Stimulated activated naive B cell treated with anti-CD40 and anti-IgM and Interleukin-4, amounts not matched to agents 10 μg/mL and 1 μg/mL and 100 μg/mL, for 72 hours (primary cell): ENCODE results near the gene PCID2.

Experiments
- ATAC-seq, 2 donors: fragments of 150-1000 bp; cut with Tn5 transposase; replicated peaks; 2 replicates each; pipeline ENCODE4 v1.10.0; 2021; ENCODE audit warnings: moderate library complexity in 1 of 2
- DNase-seq: peaks from one replicate; pipeline ENCODE4 v3.0.0; 2021
- H3K27ac Mint-ChIP-seq: one replicate; pipeline ENCODE4 v1.8.0; 2022; ENCODE audit warnings: mild to moderate bottlenecking, mixed read lengths
- H3K27me3 Mint-ChIP-seq, 2 donors: one replicate each; pipeline ENCODE4 v1.8.0; 2022; ENCODE audit warnings: mixed read lengths in 2 of 2
- H3K36me3 Mint-ChIP-seq, 2 donors: one replicate each; pipeline ENCODE4 v1.8.0; 2022; ENCODE audit warnings: mixed read lengths in 2 of 2, mild to moderate bottlenecking in 1 of 2
- H3K4me1 Mint-ChIP-seq, 2 donors: one replicate each; pipeline ENCODE4 v1.8.0; 2022; ENCODE audit warnings: mixed read lengths in 2 of 2, mild to moderate bottlenecking in 1 of 2
- H3K4me3 Mint-ChIP-seq, 2 donors: one replicate each; pipeline ENCODE4 v1.8.0; 2022; ENCODE audit warnings: mild to moderate bottlenecking in 2 of 2, mixed read lengths in 2 of 2, moderate library complexity in 1 of 2
- H3K9me3 Mint-ChIP-seq, 2 donors: one replicate each; pipeline ENCODE4 v1.8.0; 2022; ENCODE audit warnings: mixed read lengths in 2 of 2, mild to moderate bottlenecking in 1 of 2

PCID2 gene

DNA sequence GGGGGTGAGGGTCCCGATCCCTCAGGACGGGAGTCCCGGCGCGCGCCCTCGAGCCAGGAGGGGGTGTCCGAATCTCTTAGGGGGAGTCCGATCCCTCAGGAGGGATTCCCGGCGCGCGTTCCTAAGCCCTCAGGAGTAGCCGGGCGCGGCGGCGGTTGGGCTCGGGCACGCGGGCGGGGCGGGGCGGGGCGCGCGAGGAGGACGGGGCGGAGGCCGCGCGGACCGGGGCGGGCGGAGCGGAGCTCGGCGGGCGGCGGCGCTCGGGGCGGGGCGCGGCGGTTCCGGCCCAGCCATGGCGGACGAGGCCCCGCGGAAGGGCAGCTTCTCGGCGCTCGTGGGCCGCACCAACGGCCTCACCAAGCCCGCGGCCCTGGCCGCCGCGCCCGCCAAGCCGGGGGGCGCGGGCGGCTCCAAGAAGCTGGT, 878 bp upstream of the PCID2 start, which contains the start of gene CUL4A:
Gene CUL4A, plus strand, starts transcription at position 278 of the 423 bp plus-strand sequence. Its CDS starts 15 bp downstream, at position 293.
- DNase-seq (peak; percentile 65), ATAC-seq (peak; percentile 64 to 71)
- Mint-ChIP-seq H3K4me1 (peaks cover 35 to 48% of the 10 kb centered on the region in 2 donors), H3K27me3 (no peaks in the 10 kb centered on the region), H3K9me3 (peaks cover 0 to 2% of the 10 kb centered on the region in 2 donors), H3K36me3 (peaks cover 21 to 34% of the 10 kb centered on the region in 2 donors), H3K4me3 (peak within 1 kb of the TSS; percentile 83 to 86), H3K27ac (peak within 1 kb of the TSS; percentile 73)

DNA sequence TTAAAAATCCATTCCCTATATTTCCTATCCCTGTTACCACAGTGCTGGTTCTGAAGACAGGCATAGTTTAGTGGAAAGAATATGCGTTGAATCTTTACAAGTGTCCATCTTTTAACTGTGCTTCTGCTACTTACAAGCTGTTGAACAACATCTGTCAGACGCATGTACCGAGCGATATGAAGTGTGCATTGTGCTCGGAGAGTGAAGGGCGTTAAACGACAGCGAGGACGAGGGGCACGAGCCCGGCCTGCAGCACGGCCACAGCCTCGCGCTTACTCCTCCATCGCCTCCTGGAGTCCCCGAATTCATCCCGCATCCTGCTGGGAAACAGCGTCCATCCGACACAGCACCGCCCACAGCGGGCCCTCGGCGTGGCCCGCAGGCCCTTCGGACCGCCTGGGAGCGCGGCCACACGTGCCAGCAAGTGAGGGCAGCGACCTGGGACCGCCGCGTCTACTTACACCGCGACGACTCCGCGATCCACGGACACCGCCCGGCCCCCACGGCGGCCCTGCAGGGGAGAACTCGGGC, 514 bp downstream of the PCID2 start:
- Mint-ChIP-seq H3K4me1 (peaks cover 31 to 57% of the 10 kb centered on the region in 2 donors), H3K4me3 (peak overlapping the region; percentile 82 to 86), H3K9me3 (peaks cover 0 to 2% of the 10 kb centered on the region in 2 donors), H3K27ac (peak overlapping the region; percentile 72), H3K27me3 (no peaks in the 10 kb centered on the region), H3K36me3 (peaks cover 16 to 26% of the 10 kb centered on the region in 2 donors)
- peak; percentile 5 to 10 for ATAC-seq
- DNase-seq: no peak

DNA sequence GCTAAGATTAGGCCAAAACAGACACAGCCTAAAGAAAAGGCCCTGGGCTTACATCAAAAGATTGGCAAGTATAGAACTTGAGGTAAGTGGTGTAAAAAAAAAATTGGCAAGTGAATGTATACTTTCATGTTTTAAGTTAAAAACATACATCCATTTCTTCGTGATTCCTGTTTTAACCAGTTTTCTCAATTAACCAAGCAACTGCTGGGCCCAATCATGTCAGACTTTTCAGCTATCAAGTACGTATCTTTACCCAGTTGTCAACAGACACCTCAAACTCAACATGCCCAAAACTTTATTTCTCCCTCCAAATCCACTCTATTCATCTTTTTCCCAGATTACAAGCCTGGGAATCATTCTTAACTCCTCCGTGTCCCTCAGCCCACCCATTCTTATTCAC, 1.0 kb downstream of the PCID2 start:
- no peaks in the 10 kb centered on the region for H3K27me3 Mint-ChIP-seq
- DNase-seq: no peak
- peak overlapping the region; percentile 82 to 86 for H3K4me3 Mint-ChIP-seq
- peaks cover 18 to 30% of the 10 kb centered on the region in 2 donors for H3K36me3 Mint-ChIP-seq
- no peak for ATAC-seq
- peak overlapping the region; percentile 72 for H3K27ac Mint-ChIP-seq
- H3K9me3 Mint-ChIP-seq: peaks cover 0 to 2% of the 10 kb centered on the region in 2 donors
- H3K4me1 Mint-ChIP-seq: peaks cover 34 to 60% of the 10 kb centered on the region in 2 donors

DNA sequence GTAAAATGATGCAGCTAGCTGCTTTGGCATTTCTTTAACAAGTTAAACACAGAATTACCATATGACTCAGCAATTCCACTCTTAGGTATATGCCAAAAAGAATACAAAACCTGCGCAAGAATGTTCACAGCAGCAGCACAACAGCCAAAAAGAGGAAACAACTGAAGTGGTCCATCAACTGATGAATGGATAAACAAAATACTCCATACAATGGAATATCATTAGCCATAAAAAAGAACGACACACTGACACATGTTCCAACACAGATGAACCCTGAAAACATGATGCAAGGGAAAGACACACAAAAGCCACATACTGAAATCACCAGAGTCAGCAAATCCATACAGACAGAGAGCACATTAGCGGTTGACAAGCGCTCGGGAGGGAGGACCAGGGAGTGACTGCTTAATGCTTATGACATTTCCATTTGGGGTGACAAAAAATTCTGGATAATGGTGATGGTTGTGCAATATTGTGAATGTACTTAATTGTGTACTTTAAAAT, 3.0 kb downstream of the PCID2 start:
- peaks cover 14 to 26% of the 10 kb centered on the region in 2 donors for H3K36me3 Mint-ChIP-seq
- ATAC-seq (no peak), DNase-seq (no peak)

DNA sequence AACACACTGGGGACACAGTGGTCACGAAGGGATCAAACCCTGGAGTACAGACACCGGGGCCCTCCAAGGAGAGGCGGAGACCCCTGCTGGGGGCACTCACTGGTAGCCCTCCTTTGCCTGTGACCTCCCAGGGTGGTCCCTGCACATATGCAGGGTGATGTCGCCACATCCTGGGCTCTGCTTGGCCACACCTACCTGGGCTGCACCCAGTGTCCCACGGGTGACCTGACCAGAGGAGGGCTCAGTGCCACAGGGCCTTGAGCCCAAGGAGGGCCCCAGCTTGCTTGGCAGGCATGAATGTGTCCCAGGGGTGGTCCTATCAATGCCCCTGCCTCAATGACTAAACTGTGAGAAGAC, 4.1 kb downstream of the PCID2 start:
- Mint-ChIP-seq H3K36me3 (peaks cover 14 to 31% of the 10 kb centered on the region in 2 donors), H3K4me3 (no peak overlapping the region), H3K9me3 (no peaks in the 10 kb centered on the region), H3K27ac (peak overlapping the region; percentile 9), H3K4me1 (peaks cover 31 to 49% of the 10 kb centered on the region in 2 donors), H3K27me3 (no peaks in the 10 kb centered on the region)
- ATAC-seq (no peak), DNase-seq (no peak)

More for the DNA sequence above, 3.0 kb downstream of the PCID2 start:
- H3K9me3 Mint-ChIP-seq: no peaks in the 10 kb centered on the region
- peak overlapping the region; percentile 33 for H3K27ac Mint-ChIP-seq
- H3K4me1 Mint-ChIP-seq: peaks cover 31 to 49% of the 10 kb centered on the region in 2 donors
- H3K4me3 Mint-ChIP-seq: peak overlapping the region in 1 of 2 donors; percentile 54
- H3K27me3 Mint-ChIP-seq: no peaks in the 10 kb centered on the region

DNA sequence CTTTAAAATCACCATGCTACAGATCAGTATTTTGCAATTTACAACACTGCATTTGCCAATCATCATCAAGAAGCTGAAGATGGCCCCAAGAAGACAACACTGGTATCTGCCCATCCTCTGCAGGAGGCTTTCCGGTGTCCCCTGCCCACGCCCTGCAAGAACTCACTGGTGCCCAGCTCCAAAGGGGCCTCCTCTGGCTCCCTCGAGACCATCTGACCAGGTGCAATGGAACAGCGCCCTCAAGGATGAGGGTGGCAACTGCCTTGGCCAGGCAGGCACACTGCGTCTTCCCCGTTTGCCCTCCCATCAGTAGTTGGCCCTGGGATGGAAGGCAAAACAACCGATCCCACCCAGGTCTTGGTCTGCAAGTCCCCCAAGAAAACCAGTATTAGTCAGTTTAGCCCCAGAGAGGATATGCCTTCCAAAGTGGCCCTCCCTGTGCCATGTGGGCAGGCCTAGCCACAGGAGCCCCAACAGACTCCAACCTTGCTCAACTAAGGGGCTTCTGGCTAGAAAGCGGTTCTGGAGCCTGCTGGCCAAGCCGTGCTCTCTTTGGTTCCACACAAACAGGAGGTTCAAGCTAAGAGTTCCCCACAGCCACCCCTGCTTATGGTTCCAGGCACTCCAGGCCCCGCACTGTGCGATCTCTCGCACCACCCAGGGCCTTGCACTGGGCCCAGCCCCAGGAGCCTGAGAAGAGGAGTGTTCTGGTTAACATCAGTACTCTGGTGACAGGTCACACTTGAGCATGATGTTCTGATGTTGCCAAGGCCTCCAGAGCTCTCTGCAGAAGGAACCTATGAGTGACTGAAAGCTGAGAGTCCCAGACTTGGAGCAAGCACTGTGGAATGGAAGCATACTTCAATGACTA, 4.7 kb downstream of the PCID2 start:
- Mint-ChIP-seq H3K27ac (peak overlapping the region; percentile 9), H3K9me3 (no peaks in the 10 kb centered on the region), H3K27me3 (no peaks in the 10 kb centered on the region), H3K4me1 (peaks cover 31 to 49% of the 10 kb centered on the region in 2 donors), H3K4me3 (no peak overlapping the region), H3K36me3 (peaks cover 14 to 31% of the 10 kb centered on the region in 2 donors)
- DNase-seq (no peak), ATAC-seq (no peak)

DNA sequence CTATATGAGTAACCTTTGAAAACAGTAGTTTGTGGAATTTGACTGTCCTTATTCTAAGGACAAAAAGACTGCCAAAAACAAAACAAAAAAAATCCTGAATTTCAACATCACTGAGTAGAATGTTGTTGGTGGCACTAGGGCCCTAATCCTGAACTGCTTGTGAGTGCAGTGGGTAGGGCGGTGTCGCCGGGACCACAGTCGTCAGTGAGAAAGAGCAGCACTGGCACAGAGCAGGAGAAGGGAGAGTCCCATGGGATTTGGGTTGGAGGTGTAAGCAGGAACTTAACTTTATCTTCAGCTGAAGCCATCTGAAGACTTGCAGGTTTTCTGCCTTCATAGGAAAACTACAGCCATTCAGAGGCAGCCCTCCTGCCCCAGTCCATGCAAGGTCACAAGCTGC, 5.6 kb downstream of the PCID2 start:
- H3K4me3 Mint-ChIP-seq: no peak overlapping the region
- no peaks in the 10 kb centered on the region for H3K27me3 Mint-ChIP-seq
- H3K4me1 Mint-ChIP-seq: peaks cover 31 to 49% of the 10 kb centered on the region in 2 donors
- H3K36me3 Mint-ChIP-seq: peaks cover 17 to 31% of the 10 kb centered on the region in 2 donors
- ATAC-seq (no peak), DNase-seq (no peak)
- no peak overlapping the region for H3K27ac Mint-ChIP-seq
- no peaks in the 10 kb centered on the region for H3K9me3 Mint-ChIP-seq

DNA sequence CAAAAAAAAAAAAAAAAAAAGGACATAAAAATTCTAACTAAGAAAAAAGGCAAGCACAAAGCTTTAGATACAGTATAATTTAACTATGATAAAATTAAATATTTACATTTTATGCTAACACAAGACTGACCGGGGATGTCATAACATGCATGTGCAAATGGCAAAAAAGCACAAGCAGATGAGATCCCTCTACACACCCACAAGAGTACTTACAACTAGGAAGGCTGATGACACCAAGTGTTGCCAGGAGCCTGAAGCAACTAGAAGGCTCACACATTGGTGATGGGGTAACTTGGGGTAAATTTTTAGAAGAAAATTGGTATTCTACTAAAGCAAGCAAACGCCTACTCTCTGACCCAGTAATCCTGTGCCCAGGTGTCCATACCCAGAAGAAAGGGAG, 6.7 kb downstream of the PCID2 start:
- no peaks in the 10 kb centered on the region for H3K9me3 Mint-ChIP-seq
- H3K27me3 Mint-ChIP-seq: no peaks in the 10 kb centered on the region
- no peak for ATAC-seq
- H3K4me1 Mint-ChIP-seq: peaks cover 25 to 40% of the 10 kb centered on the region in 2 donors
- H3K36me3 Mint-ChIP-seq: peaks cover 24 to 29% of the 10 kb centered on the region in 2 donors
- H3K4me3 Mint-ChIP-seq: no peak overlapping the region
- no peak for DNase-seq
- no peak overlapping the region for H3K27ac Mint-ChIP-seq

DNA sequence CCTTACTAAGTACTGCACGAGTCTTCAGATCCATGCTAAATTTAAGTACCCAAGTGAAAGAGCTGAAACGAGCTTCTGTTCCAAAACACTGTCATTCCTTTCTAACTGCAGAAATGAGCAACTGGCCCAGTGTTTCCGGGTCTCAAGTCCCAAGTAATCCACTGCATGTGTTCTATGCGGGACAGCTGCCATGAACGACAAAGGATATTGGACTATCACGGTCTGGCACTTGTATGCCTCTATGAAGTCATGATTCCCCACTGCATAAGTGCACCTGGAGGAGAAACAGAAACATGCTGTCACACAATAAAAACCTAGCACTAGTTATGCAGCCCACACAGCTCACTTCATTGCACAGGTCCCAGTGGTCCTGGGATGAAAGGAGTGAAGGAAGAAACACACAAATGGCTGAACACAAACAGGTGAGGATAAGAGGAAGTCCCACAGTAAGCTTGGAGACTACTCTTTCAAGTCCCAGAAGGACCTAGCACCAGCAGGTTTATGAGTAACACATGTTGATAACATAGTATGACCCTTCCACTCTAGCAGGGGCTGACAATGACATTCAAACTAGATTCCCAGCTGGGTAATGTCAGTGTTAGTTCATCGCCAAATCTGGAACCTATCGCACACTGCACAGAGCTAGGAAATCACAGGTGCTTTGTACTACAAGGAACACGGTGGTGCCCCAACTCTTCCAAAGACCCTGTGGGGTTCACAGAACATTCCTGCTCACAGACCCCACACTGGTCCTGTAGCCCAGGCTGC, 11.3 kb downstream of the PCID2 start:
- no peaks in the 10 kb centered on the region for H3K27me3 Mint-ChIP-seq
- DNase-seq (no peak), ATAC-seq (no peak)
- H3K9me3 Mint-ChIP-seq: no peaks in the 10 kb centered on the region
- peaks cover 29 to 30% of the 10 kb centered on the region in 2 donors for H3K36me3 Mint-ChIP-seq
- peaks cover under 1 to 3% of the 10 kb centered on the region in 2 donors for H3K4me1 Mint-ChIP-seq
- no peak overlapping the region for H3K4me3 Mint-ChIP-seq
- H3K27ac Mint-ChIP-seq: no peak overlapping the region

DNA sequence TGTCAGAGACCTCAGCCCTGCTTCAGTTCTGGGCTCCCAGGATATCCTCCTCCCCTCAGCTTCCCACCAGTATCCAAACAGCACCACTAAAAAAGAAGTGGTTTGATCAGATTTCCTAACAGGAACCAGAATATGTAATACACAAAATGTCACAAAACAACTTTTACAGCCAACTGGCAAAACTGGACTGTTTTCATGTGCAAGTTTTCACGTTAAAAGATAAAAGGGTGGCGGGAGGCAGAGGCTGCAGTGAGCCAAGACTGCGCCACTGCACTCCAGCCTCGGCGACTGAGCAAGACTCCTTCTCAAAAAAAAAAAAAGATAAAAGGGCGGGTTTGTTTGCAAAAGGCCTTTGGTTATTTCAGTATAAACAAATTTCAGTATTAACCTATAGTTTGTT, 13.1 kb downstream of the PCID2 start:
- no peak overlapping the region for H3K4me3 Mint-ChIP-seq
- no peak overlapping the region for H3K27ac Mint-ChIP-seq

DNA sequence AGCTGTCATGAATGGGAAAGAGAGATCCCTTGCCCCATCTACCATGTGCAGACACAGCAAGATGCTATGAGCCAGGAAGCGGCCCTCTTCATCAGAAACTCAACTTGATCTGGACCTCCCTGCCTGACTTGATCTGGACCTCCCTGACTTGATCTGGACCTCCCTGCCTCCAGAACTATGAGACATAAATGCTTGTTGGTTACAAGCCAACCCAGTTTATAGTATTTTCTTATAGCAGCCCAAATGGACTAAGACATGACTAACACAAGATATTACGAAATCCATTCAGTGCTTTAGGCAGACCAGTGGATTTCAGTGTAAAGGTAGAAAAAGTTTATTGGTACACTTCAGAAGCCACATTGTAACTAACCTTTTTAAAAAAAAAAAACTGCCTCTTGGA, 15.6 kb downstream of the PCID2 start:
- Mint-ChIP-seq H3K36me3 (peaks cover 45 to 54% of the 10 kb centered on the region in 2 donors), H3K9me3 (no peaks in the 10 kb centered on the region), H3K27me3 (no peaks in the 10 kb centered on the region), H3K4me3 (no peak overlapping the region), H3K27ac (no peak overlapping the region), H3K4me1 (no peaks in the 10 kb centered on the region)
- ATAC-seq (no peak), DNase-seq (no peak)

More for the DNA sequence above, 13.1 kb downstream of the PCID2 start:
- H3K4me1 Mint-ChIP-seq: no peaks in the 10 kb centered on the region
- ATAC-seq: no peak
- DNase-seq: no peak
- no peaks in the 10 kb centered on the region for H3K27me3 Mint-ChIP-seq
- no peaks in the 10 kb centered on the region for H3K9me3 Mint-ChIP-seq
- H3K36me3 Mint-ChIP-seq: peaks cover 29 to 34% of the 10 kb centered on the region in 2 donors

DNA sequence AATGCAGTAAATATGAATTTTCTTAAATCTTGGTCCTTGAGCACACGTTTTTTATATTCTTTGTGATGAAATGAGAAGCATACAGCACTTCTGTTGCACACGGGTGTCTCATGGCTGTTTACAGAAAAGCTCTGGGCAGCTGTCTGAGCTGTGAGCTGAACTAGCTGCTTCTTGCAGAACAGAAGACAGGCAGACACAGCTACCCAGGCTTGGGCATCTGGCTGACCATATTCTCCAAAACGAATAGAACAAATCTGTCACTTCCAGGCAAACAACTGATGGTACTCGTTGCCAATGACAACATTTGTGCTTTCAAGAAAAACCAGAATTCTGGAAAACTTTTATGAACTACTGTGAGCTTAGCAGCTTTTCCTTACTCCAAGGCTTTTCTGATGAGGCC, 16.2 kb downstream of the PCID2 start:
- peaks cover 45 to 60% of the 10 kb centered on the region in 2 donors for H3K36me3 Mint-ChIP-seq
- ATAC-seq (no peak), DNase-seq (no peak)
- H3K27me3 Mint-ChIP-seq: no peaks in the 10 kb centered on the region
- H3K9me3 Mint-ChIP-seq: no peaks in the 10 kb centered on the region
- no peak overlapping the region for H3K27ac Mint-ChIP-seq
- peaks cover 0 to 2% of the 10 kb centered on the region in 2 donors for H3K4me1 Mint-ChIP-seq
- no peak overlapping the region for H3K4me3 Mint-ChIP-seq

DNA sequence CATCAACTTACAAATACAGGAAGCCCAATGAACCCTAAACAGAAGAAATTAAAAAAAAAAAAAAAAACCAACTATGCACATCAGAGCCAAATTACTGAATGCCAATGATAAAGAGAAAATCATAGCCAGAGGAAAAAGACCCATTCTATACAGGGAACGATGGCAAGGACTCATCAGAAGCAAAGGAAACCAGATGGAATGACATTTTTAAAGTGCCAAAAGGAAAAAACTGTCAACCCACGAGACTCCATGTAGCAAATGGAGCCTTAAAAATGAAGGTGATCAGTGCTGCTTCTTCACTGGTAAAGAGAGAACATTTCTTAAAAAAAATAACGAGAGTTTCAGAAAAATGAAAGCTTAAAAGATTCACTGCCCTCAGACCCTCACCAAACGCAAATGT, 18.3 kb downstream of the PCID2 start:
- Mint-ChIP-seq H3K27ac (no peak overlapping the region), H3K4me1 (peaks cover 6 to 8% of the 10 kb centered on the region in 2 donors), H3K9me3 (no peaks in the 10 kb centered on the region), H3K4me3 (no peak overlapping the region), H3K36me3 (peaks cover 46 to 61% of the 10 kb centered on the region in 2 donors), H3K27me3 (no peaks in the 10 kb centered on the region)
- ATAC-seq (no peak), DNase-seq (no peak)
